Gastroesophageal sphincter (tissue), 3 donors: ENCODE results near the gene MLEC.

Experiments
- CTCF ChIP-seq, 4 experiments: fragments of 200-600 bp in 2 of 4; fragments of 450-650 bp in 2 of 4; sonication (generic) in 1 of 4; IDR thresholded peaks; one replicate each; pipeline ENCODE4 v1.5.1; 2017 to 2019; ENCODE audit warnings: antibody characterized with exemption in 4 of 4, mild to moderate bottlenecking in 2 of 4, moderate library complexity in 2 of 4
- POLR2A ChIP-seq, 2 donors: fragments of 450-650 bp; IDR thresholded peaks; one replicate each; pipeline ENCODE4 v1.6.1; 2017; ENCODE audit warnings: antibody characterized with exemption in 2 of 2, mild to moderate bottlenecking in 2 of 2, moderate library complexity in 1 of 2

- TF ChIP-seq CTCF (IDR thresholded peaks at IDR 0.05) (no peak), POLR2A (IDR thresholded peaks at IDR 0.05) (no peak)
These were observed 23.9 kb downstream of the MLEC start for GRCh38 chr12:120710805-120711296.
